BLaER1 (cell line): ENCODE data around the gene IRX3.

ENCODE experiments used
- H3K27ac ChIP-seq: shearing (Covaris generic); formaldehyde crosslinking; 2 replicates; pipeline ENCODE4 v1.8.1; 2022
- H3K27me3 ChIP-seq: shearing (Covaris generic); formaldehyde crosslinking; 2 replicates; pipeline ENCODE4 v1.8.1; 2022
- H3K36me3 ChIP-seq: shearing (Covaris generic); formaldehyde crosslinking; 2 replicates; pipeline ENCODE4 v1.8.1; 2022
- H3K4me1 ChIP-seq: shearing (Covaris generic); formaldehyde crosslinking; 2 replicates; pipeline ENCODE4 v1.8.1; 2022
- H3K4me2 ChIP-seq: shearing (Covaris generic); formaldehyde crosslinking; 2 replicates; pipeline ENCODE4 v1.8.1; 2022
- H3K4me3 ChIP-seq: shearing (Covaris generic); formaldehyde crosslinking; 2 replicates; pipeline ENCODE4 v1.8.1; 2022
- H3K9ac ChIP-seq: shearing (Covaris generic); formaldehyde crosslinking; 2 replicates; pipeline ENCODE4 v1.8.1; 2022
- H3K9me3 ChIP-seq: shearing (Covaris generic); formaldehyde crosslinking; 2 replicates; pipeline ENCODE4 v1.8.1; 2022
- H4K20me1 ChIP-seq: shearing (Covaris generic); formaldehyde crosslinking; 2 replicates; pipeline ENCODE4 v1.8.1; 2022
- Cebpa-rat ChIP-seq: shearing (Covaris generic); IDR thresholded peaks from 2 replicates; pipeline ENCODE4 v1.8.1; 2022

The IRX3 gene

DNA sequence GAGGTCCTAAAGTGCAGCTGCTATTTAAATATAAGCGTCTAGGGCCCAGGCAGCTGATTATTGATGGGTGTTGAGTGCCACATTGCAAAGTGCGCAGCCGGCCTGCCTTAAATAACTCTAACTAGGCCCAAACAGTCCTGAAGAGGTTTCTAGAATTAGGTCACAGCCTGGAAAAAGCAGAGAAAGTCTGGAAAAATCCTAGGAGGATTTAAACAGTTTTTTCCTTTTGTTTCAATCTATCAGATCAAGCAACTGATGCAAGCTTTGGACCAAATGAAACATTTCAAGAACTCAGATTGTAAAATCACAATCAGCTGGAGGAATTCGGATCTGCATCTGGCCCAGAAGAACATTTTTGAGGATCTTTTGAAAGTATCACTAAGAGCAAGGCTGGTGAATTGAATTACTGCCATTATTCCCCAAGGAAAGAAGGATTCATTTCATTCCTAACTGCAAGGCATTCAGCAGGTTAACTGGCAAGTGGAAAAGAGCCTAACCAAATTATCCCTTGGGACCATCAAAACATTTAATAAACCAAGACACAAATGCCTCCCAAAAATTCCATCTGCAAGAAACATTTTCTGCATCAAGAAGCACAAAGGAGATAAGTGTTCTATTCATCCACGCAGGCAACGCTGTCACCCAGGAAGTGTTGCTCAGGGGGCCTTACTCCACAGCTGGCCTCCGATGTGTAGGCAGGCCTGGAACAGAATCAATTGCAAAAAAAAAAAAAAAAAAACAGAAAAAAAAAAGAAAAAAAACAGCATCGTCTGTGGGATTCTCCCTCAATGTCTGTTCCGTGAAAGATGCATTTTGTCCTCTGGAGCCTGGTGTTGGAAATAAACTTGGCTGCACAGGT, 46.1 kb downstream of the IRX3 start:
- Histone ChIP-seq H3K27me3 (no peaks in the 10 kb centered on the region), H3K4me3 (no peak overlapping the region), H3K36me3 (no peaks in the 10 kb centered on the region), H4K20me1 (no peaks in the 10 kb centered on the region), H3K9ac (no peak overlapping the region), H3K4me1 (peaks cover 25% of the 10 kb centered on the region), H3K4me2 (no peak overlapping the region), H3K27ac (no peak overlapping the region), H3K9me3 (no peaks in the 10 kb centered on the region)
- no peak for TF ChIP-seq Cebpa-rat

DNA sequence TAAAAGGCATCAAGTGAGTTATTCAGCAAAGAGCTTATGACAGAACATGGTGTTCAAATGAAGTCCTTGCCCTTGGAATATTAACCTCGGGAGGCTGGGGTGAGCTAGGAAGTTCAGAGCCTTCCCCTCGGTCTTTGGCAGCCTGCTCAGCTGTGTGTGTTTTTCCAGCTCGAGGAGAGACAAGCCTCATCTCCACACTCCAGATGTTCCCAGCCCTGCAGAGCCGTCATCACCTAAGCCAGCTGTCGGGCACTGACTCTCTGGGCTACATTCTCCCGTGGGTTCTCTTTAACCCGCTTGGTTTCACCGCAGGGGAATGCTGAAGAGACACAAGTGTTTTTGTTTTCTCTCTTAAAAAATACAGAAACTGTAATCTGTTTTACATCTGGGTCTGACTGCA, 47.1 kb downstream of the IRX3 start:
- Histone ChIP-seq H3K4me1 (peaks cover 25% of the 10 kb centered on the region), H3K4me3 (no peak overlapping the region), H4K20me1 (no peaks in the 10 kb centered on the region), H3K4me2 (no peak overlapping the region), H3K27ac (no peak overlapping the region), H3K9me3 (no peaks in the 10 kb centered on the region), H3K9ac (no peak overlapping the region), H3K27me3 (no peaks in the 10 kb centered on the region), H3K36me3 (no peaks in the 10 kb centered on the region)
- TF ChIP-seq Cebpa-rat: no peak

DNA sequence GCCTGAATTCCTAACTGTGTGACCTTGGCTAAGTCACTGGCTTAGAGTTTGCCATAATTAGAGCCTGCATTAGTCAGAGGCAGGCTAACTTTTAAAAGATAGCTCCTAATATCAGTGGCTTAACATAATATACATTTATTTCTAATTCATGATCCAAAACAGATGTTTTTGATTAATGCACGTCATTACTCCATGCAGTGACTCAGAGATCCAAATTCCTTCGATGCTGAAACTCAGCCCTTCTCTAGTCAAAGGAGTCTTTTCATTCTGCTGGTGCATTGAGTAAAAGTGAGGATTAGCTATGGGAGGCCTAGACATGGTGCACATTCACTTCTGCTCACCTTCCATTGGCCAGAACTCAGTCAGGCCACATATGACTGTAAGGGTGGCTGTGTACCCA, 49.8 kb downstream of the IRX3 start:
- H3K27me3 ChIP-seq: no peaks in the 10 kb centered on the region
- TF ChIP-seq Cebpa-rat: no peak
- H3K9me3 ChIP-seq: no peaks in the 10 kb centered on the region
- H3K9ac ChIP-seq: no peak overlapping the region
- H3K4me1 ChIP-seq: peaks cover 15% of the 10 kb centered on the region
- no peaks in the 10 kb centered on the region for H3K36me3 ChIP-seq
- no peaks in the 10 kb centered on the region for H4K20me1 ChIP-seq
- no peak overlapping the region for H3K4me2 ChIP-seq
- H3K4me3 ChIP-seq: no peak overlapping the region
- no peak overlapping the region for H3K27ac ChIP-seq

DNA sequence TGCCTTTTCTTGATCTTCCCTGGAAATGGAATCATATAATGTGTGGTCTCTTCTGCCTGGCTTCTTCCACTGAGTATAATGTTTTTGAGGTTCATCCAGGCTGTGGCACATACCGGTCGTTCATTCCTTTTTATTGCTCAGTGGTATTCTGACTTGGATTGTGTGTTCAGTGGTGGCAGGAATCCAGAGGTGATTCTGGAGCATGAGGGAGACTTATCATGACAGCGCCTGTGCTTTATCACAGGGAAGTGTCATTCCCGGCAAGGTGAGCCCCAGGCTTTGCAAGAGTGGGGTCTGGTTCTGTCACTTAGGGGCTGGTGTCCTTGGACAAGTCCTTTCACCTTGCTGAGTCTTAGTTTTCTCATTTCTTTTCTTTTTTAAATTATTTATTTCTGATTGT, 53.0 kb downstream of the IRX3 start:
- no peaks in the 10 kb centered on the region for H3K36me3 ChIP-seq
- H3K9ac ChIP-seq: no peak overlapping the region
- no peak overlapping the region for H3K4me2 ChIP-seq
- H3K9me3 ChIP-seq: no peaks in the 10 kb centered on the region
- TF ChIP-seq Cebpa-rat: no peak
- no peaks in the 10 kb centered on the region for H4K20me1 ChIP-seq
- H3K4me3 ChIP-seq: no peak overlapping the region
- H3K27me3 ChIP-seq: no peaks in the 10 kb centered on the region
- no peak overlapping the region for H3K27ac ChIP-seq
- H3K4me1 ChIP-seq: peaks cover 15% of the 10 kb centered on the region
